ENCODE measurements around the gene THBS3. TPM values are rescaled to one million over a fixed set of nuclear protein-coding genes. Genes with fewer than 3 reads are reported as not detected.

The THBS3 gene
- total and polyA plus RNA-seq, 2 of the 13 experiments (the other 11 are each of a cell fraction or from before 2014, with no cell fraction given): 0.86 to 3.6 TPM

- TF ChIP-seq GMEB2 (CRISPR knock-in tag; IDR thresholded peaks at IDR 0.05; ENCODE audit: low read depth) (no peak), SOX6 (IDR thresholded peaks at IDR 0.05) (no peak), SOX6 (CRISPR knock-in tag; IDR thresholded peaks at IDR 0.05) (no peak), PRMT3 (CRISPR knock-in tag; IDR thresholded peaks at IDR 0.05; ENCODE audit: borderline replicate concordance, low read depth) (no peak), MBD4 (IDR thresholded peaks at IDR 0.05; ENCODE audit: borderline replicate concordance, low read length) (no peak), ETS1 (CRISPR knock-in tag; IDR thresholded peaks at IDR 0.05) (no peak), ZNF563 (CRISPR knock-in tag; IDR thresholded peaks at IDR 0.05) (peak; percentile 45; the same call in 1 of the 2 replicates), TMF1 (CRISPR knock-in tag; IDR thresholded peaks at IDR 0.05; ENCODE audit: low read depth) (0 out of 2 replicates have a peak, but pooled peaks have one; percentile 5), NBN (conservative IDR thresholded peaks at IDR 0.05) (no peak), NKX3-1 (CRISPR knock-in tag; IDR thresholded peaks at IDR 0.05) (no peak), KMT2B (CRISPR knock-in tag; IDR thresholded peaks at IDR 0.05) (no peak), ZNF44 (CRISPR knock-in tag; IDR thresholded peaks at IDR 0.05) (no peak), MLX (CRISPR knock-in tag; IDR thresholded peaks at IDR 0.05) (no peak), ZNF609 (CRISPR knock-in tag; IDR thresholded peaks at IDR 0.05; ENCODE audit: borderline replicate concordance) (no peak), IRF1 (CRISPR knock-in tag; IDR thresholded peaks at IDR 0.05; ENCODE audit: low read depth) (no peak), ZMYM2 (CRISPR knock-in tag; IDR thresholded peaks at IDR 0.05) (no peak), TAF15 (IDR thresholded peaks at IDR 0.05; ENCODE audit: low read depth, low read length, poor library complexity, severe bottlenecking) (no peak), MIER3 (CRISPR knock-in tag; IDR thresholded peaks at IDR 0.05; ENCODE audit: borderline replicate concordance) (no peak), ZNF430 (CRISPR knock-in tag; IDR thresholded peaks at IDR 0.05) (no peak), ZBTB37 (CRISPR knock-in tag; IDR thresholded peaks at IDR 0.05) (no peak), SALL1 (CRISPR knock-in tag; IDR thresholded peaks at IDR 0.05) (no peak; the same call in 1 of the 2 replicates), RXRA (CRISPR knock-in tag; IDR thresholded peaks at IDR 0.05) (no peak)
These were observed 1.6 kb upstream of the THBS3 start (continued) for GRCh38 chr1:155209312-155209721.
